ENCODE results near the gene MCOLN3.
"Not testable (repeated sequence)": the region's sequence is repeated elsewhere in the genome, so short reads cannot be mapped to it uniquely, and the experiment has no call there.

Gene MCOLN3

GRCh38 chr1:84988588-84988987 lies 59.7 kb downstream of the MCOLN3 start:
- FAIRE-seq = no peak

GRCh38 chr1:84986561-84986960 lies 61.7 kb downstream of the MCOLN3 start:
- not testable (repeated sequence) for FAIRE-seq

- no peak for FAIRE-seq
Measured at GRCh38 chr1:84985365-84985764, 62.9 kb downstream of the MCOLN3 start.

GRCh38 chr1:84982395-84982794 lies 65.9 kb downstream of the MCOLN3 start:
- no peak for FAIRE-seq

- FAIRE-seq = no peak
Measured at GRCh38 chr1:84975035-84975434, 73.3 kb downstream of the MCOLN3 start.

GRCh38 chr1:84973498-84974334 lies 74.6 kb downstream of the MCOLN3 start:
- FAIRE-seq = no peak

- no peak for FAIRE-seq
Measured at GRCh38 chr1:84972377-84972987, 75.8 kb downstream of the MCOLN3 start.

GRCh38 chr1:84971957-84972356 lies 76.3 kb downstream of the MCOLN3 start:
- no peak for FAIRE-seq

GRCh38 chr1:84969489-84970250 lies 78.6 kb downstream of the MCOLN3 start:
- no peak for FAIRE-seq

GRCh38 chr1:84968865-84969264 lies 79.4 kb downstream of the MCOLN3 start:
- no peak for FAIRE-seq

GRCh38 chr1:84968101-84968500 lies 80.2 kb downstream of the MCOLN3 start:
- no peak for FAIRE-seq

All from TTC549 (cell line).